Measurements from ENCODE around the gene MEGF11.

Gene MEGF11

GRCh38 chr15:66065325-66065724 lies 188.2 kb downstream of the MEGF11 start:
- Histone ChIP-seq H3K4me1 (ENCODE audit: low read length) (peaks cover 4% of the 10 kb centered on the region; the same call in 1 of the 2 replicates), H3K27ac (ENCODE audit: low read length) (no peak overlapping the region), H3K36me3 (replicated peaks; ENCODE audit: low read depth, low read length) (no peaks in the 10 kb centered on the region), H3K27me3 (ENCODE audit: low read depth, low read length) (peaks cover 26% of the 10 kb centered on the region), H3K4me3 (ENCODE audit: low read length) (no peak overlapping the region), H3K79me2 (ENCODE audit: low read length) (no peaks in the 10 kb centered on the region), H4K20me1 (ENCODE audit: insufficient read depth, low read length) (no peaks in the 10 kb centered on the region), H3K4me2 (ENCODE audit: low read length) (no peak overlapping the region), H2AFZ (ENCODE audit: low read depth, low read length) (no peak overlapping the region), H3K9ac (ENCODE audit: low read length) (no peak overlapping the region), H3K9me3 (ENCODE audit: insufficient read depth, low read length) (no peaks in the 10 kb centered on the region)
- TF ChIP-seq, protein P1, sequence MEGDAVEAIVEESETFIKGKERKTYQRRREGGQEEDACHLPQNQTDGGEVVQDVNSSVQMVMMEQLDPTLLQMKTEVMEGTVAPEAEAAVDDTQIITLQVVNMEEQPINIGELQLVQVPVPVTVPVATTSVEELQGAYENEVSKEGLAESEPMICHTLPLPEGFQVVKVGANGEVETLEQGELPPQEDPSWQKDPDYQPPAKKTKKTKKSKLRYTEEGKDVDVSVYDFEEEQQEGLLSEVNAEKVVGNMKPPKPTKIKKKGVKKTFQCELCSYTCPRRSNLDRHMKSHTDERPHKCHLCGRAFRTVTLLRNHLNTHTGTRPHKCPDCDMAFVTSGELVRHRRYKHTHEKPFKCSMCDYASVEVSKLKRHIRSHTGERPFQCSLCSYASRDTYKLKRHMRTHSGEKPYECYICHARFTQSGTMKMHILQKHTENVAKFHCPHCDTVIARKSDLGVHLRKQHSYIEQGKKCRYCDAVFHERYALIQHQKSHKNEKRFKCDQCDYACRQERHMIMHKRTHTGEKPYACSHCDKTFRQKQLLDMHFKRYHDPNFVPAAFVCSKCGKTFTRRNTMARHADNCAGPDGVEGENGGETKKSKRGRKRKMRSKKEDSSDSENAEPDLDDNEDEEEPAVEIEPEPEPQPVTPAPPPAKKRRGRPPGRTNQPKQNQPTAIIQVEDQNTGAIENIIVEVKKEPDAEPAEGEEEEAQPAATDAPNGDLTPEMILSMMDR (IDR thresholded peaks at IDR 0.05; ENCODE audit: low read depth, low read length), result no peak
- no peak for TF ChIP-seq EZH2phosphoT487 (IDR thresholded peaks at IDR 0.05; ENCODE audit: low read depth)

DNA sequence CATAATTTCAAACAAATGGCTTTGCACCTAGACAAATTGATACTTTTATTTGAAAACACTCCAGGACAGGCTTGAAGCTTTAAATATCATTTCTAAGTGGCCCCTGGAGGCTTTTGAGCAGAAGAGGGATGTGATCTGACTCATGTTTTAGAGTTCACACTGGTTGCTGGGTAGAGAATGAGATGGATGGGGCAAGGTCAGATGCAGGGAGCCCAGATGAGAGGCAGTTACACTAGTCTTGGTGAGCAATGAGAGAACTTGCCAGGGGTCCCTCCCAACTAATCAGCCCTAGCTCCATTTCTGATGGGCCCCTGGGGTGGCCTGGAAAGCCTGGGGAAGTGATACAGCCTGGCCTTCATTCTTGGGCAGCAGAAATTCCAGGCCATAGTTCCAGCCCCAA lies 190.4 kb downstream of the MEGF11 start:
- Histone ChIP-seq H3K9me3 (ENCODE audit: insufficient read depth, low read length) (no peaks in the 10 kb centered on the region), H3K4me1 (ENCODE audit: low read length) (no peaks in the 10 kb centered on the region), H3K36me3 (replicated peaks; ENCODE audit: low read depth, low read length) (no peaks in the 10 kb centered on the region), H3K4me3 (ENCODE audit: low read length) (no peak overlapping the region), H3K79me2 (ENCODE audit: low read length) (no peaks in the 10 kb centered on the region), H3K4me2 (ENCODE audit: low read length) (no peak overlapping the region), H3K27me3 (ENCODE audit: low read depth, low read length) (peaks cover 34% of the 10 kb centered on the region), H2AFZ (ENCODE audit: low read depth, low read length) (no peak overlapping the region), H3K9ac (ENCODE audit: low read length) (no peak overlapping the region), H3K27ac (ENCODE audit: low read length) (no peak overlapping the region), H4K20me1 (ENCODE audit: insufficient read depth, low read length) (no peaks in the 10 kb centered on the region)
- TF ChIP-seq EZH2phosphoT487 (IDR thresholded peaks at IDR 0.05; ENCODE audit: low read depth), result no peak
- TF ChIP-seq, protein P1 (IDR thresholded peaks at IDR 0.05; ENCODE audit: low read depth, low read length), result no peak

DNA sequence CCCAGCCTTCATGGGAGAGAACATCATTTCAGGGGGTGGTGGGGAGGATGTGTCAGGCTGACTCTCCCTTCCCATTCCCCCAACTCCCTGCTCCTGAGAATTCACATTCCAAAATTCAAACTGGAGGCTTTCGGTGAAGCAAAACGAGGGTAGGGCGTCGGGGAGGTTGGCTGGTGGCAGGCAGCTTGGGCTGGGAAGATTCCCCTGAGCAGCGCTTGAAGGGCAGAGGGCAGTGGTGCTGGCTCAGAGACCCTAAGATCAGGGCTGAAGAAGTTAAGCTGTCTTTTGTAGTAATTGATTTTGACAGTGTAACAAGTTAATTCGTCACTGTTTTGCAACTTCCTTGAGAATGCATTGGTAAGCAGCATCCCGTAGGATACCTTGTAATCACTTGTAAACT lies 196.5 kb downstream of the MEGF11 start:
- TF ChIP-seq, protein P1 (IDR thresholded peaks at IDR 0.05; ENCODE audit: low read depth, low read length), result no peak
- TF ChIP-seq EZH2phosphoT487 (IDR thresholded peaks at IDR 0.05; ENCODE audit: low read depth), result no peak
- H3K4me2 ChIP-seq (ENCODE audit: low read length), result no peak overlapping the region

GRCh38 chr15:66053991-66054390 lies 199.6 kb downstream of the MEGF11 start:
- Histone ChIP-seq H3K4me1 (ENCODE audit: low read length) (no peaks in the 10 kb centered on the region), H3K4me3 (ENCODE audit: low read length) (no peak overlapping the region), H4K20me1 (ENCODE audit: insufficient read depth, low read length) (no peaks in the 10 kb centered on the region), H2AFZ (ENCODE audit: low read depth, low read length) (no peak overlapping the region), H3K9ac (ENCODE audit: low read length) (no peak overlapping the region), H3K27ac (ENCODE audit: low read length) (no peak overlapping the region), H3K4me2 (ENCODE audit: low read length) (no peak overlapping the region), H3K27me3 (ENCODE audit: low read depth, low read length) (peaks cover 24% of the 10 kb centered on the region), H3K36me3 (replicated peaks; ENCODE audit: low read depth, low read length) (no peaks in the 10 kb centered on the region), H3K79me2 (ENCODE audit: low read length) (no peaks in the 10 kb centered on the region), H3K9me3 (ENCODE audit: insufficient read depth, low read length) (no peaks in the 10 kb centered on the region)
- TF ChIP-seq, protein P1 (IDR thresholded peaks at IDR 0.05; ENCODE audit: low read depth, low read length), result no peak
- no peak for TF ChIP-seq EZH2phosphoT487 (IDR thresholded peaks at IDR 0.05; ENCODE audit: low read depth)

More for the DNA sequence above, 196.5 kb downstream of the MEGF11 start:
- no peak overlapping the region for H3K4me3 ChIP-seq (ENCODE audit: low read length)
- peaks cover 21% of the 10 kb centered on the region for H3K27me3 ChIP-seq (ENCODE audit: low read depth, low read length)
- H3K36me3 ChIP-seq (replicated peaks; ENCODE audit: low read depth, low read length), result no peaks in the 10 kb centered on the region
- no peaks in the 10 kb centered on the region for H3K9me3 ChIP-seq (ENCODE audit: insufficient read depth, low read length)
- H4K20me1 ChIP-seq (ENCODE audit: insufficient read depth, low read length), result no peaks in the 10 kb centered on the region
- no peak overlapping the region for H2AFZ ChIP-seq (ENCODE audit: low read depth, low read length)
- H3K4me1 ChIP-seq (ENCODE audit: low read length), result no peaks in the 10 kb centered on the region
- H3K79me2 ChIP-seq (ENCODE audit: low read length), result no peaks in the 10 kb centered on the region
- H3K9ac ChIP-seq (ENCODE audit: low read length), result no peak overlapping the region
- H3K27ac ChIP-seq (ENCODE audit: low read length), result no peak overlapping the region

Measured in OCI-LY3 (cell line).